HG02840 (cell line): ENCODE results near the gene SCFD2.
"Not testable (repeated sequence)": the region's sequence is repeated elsewhere in the genome, so short reads cannot be mapped to it uniquely, and the experiment has no call there.

ENCODE experiments used
- ATAC-seq: cut with Tn5 transposase; IDR thresholded peaks from one replicate; pipeline ENCODE4 v1.9.1; 2021; ENCODE audit warnings: mild to moderate bottlenecking, moderate library complexity, moderate number of reproducible peaks; ENCODE audit not compliant: unreplicated experiment, low FRiP score

The SCFD2 gene

GRCh38 chr4:53195815-53196661, 169.8 kb downstream of the SCFD2 start:
- ATAC-seq, result no peak

GRCh38 chr4:53194727-53195126, 171.1 kb downstream of the SCFD2 start:
- ATAC-seq, result no peak

GRCh38 chr4:53193111-53193510, 172.8 kb downstream of the SCFD2 start:
- no peak for ATAC-seq

GRCh38 chr4:53192496-53192895, 173.4 kb downstream of the SCFD2 start:
- ATAC-seq, result no peak

- ATAC-seq, result no peak
These were observed 173.9 kb downstream of the SCFD2 start for GRCh38 chr4:53191997-53192396.

GRCh38 chr4:53189011-53189410, 176.8 kb downstream of the SCFD2 start:
- ATAC-seq, result no peak

- no peak for ATAC-seq
These were observed 179.0 kb downstream of the SCFD2 start for GRCh38 chr4:53186714-53187358.

- ATAC-seq, result no peak
These were observed 179.8 kb downstream of the SCFD2 start for GRCh38 chr4:53185869-53186585.

GRCh38 chr4:53183754-53184153, 182.1 kb downstream of the SCFD2 start:
- ATAC-seq, result no peak

- ATAC-seq, result not testable (repeated sequence)
These were observed 188.1 kb downstream of the SCFD2 start for GRCh38 chr4:53177751-53178150.

GRCh38 chr4:53175640-53176039, 190.2 kb downstream of the SCFD2 start:
- ATAC-seq, result no peak

GRCh38 chr4:53174823-53175222, 191.0 kb downstream of the SCFD2 start:
- ATAC-seq, result no peak

- ATAC-seq, result no peak
These were observed 192.3 kb downstream of the SCFD2 start for GRCh38 chr4:53173576-53173975.

- no peak for ATAC-seq
These were observed 194.1 kb downstream of the SCFD2 start for GRCh38 chr4:53171797-53172196.

GRCh38 chr4:53169695-53170617, 195.9 kb downstream of the SCFD2 start:
- ATAC-seq, result no peak

- ATAC-seq, result no peak
These were observed 197.6 kb downstream of the SCFD2 start for GRCh38 chr4:53168228-53168627.

- no peak for ATAC-seq
These were observed 202.9 kb downstream of the SCFD2 start for GRCh38 chr4:53162969-53163368.

GRCh38 chr4:53161787-53162433, 204.0 kb downstream of the SCFD2 start:
- no peak for ATAC-seq

- ATAC-seq, result no peak
These were observed 204.6 kb downstream of the SCFD2 start for GRCh38 chr4:53161051-53161786.
